HL-60/S4 treated with phorbol 12-myristate 13-acetate at 8.2 ng/mL for 4 days and 3 days (cell line): ENCODE measurements around the gene LYVE1.

Source experiments
- in situ Hi-C: fragments of 300-500 bp; cut with MboI; formaldehyde crosslinking; loops from 2 replicates; pipeline ENCODE4 v1.15.0; 2022; ENCODE audit warnings: low sequenced_read_pairs

The LYVE1 gene

GRCh38 chr11:10594407-10594806, 25.9 kb upstream of the LYVE1 start:
- in situ Hi-C loops = no loop called here

DNA sequence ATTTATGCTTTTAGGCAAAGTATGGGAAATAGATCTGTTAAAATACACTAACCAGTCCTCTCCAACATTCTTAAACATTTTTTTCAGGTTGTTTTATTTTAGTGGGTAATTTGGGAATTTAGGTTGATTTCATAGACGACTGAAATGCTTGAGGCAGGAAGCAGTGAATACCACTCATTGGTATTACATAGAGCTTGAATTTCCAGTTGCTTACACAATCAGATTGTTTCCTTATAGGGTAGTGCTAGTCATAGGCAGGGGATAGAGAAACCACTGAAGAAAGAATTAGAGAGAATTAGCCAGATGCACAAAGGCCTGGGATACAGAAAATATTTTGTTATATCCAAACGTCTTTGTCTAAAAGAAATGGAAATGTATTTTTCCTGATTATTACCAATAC, 23.9 kb upstream of the LYVE1 start:
- in situ Hi-C loops = no loop called here

- in situ Hi-C loops = no loop called here
Measured at GRCh38 chr11:10591741-10592140, 23.3 kb upstream of the LYVE1 start.

GRCh38 chr11:10590218-10590915, 21.9 kb upstream of the LYVE1 start:
- in situ Hi-C loops = no loop called here

GRCh38 chr11:10588904-10589303, 20.4 kb upstream of the LYVE1 start:
- in situ Hi-C loops = no loop called here

DNA sequence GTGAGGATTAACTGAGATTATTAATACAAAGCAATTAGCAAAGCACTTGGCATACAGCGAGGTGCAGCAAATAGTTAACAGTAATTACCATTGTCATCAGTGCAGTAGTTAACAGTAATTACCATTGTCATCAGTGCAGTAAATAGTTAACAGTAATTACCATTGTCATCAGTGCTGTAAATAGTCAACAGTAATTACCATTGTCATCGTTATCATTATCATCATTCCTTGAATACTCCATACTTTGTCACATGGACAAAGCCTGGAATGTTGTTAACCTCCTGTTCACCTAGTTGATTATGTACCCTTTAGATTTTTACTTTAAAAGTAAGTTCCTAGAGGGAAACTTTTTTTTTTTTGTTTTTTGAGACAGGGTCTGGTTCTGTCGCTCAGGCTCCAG, 19.5 kb upstream of the LYVE1 start:
- in situ Hi-C loops = no loop called here

GRCh38 chr11:10587388-10587787, 18.9 kb upstream of the LYVE1 start:
- in situ Hi-C loops = no loop called here

- in situ Hi-C loops = no loop called here
Measured at GRCh38 chr11:10584071-10584501, 15.6 kb upstream of the LYVE1 start.

- in situ Hi-C loops = no loop called here
Measured at GRCh38 chr11:10581481-10582019, 13.1 kb upstream of the LYVE1 start.

DNA sequence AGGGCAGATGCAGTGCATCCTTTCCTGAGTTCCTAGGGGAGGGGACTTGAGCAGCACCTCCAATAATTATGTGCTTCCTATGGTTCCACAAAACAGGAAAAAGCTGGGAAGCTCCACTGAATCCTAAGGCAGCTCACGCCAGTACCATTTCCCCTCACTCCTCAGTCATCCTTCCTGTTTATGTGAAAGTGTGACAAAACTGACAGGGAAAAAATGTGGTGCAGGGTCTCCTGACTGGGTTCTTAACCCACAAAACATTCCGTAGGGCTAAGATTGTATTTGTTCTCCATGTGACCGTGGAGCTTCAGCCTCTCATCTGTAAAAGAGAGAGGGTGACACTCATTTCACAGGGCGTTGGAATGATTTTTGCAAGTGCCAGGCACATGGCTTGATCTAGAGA, 12.2 kb upstream of the LYVE1 start:
- in situ Hi-C loops = no loop called here

- in situ Hi-C loops = no loop called here
Measured at GRCh38 chr11:10579700-10580099, 11.2 kb upstream of the LYVE1 start.

DNA sequence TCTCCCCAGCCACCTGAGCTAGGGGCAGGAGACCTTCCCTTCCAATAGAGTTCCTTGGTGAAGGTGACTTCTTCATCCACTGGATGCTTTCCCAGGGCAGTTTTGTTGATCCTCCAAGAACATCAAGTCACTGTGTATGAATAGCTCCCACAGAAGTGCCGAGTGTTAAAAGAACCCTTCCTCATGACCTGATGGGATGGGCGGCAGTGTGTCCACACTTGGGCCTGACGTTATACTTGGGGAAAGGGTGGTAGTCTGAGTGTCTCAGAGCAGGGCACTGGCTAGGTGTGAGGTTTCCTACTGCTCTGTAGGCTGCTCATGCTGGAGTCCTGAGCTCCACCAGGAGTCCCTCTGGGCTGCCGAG, 7.6 kb upstream of the LYVE1 start:
- in situ Hi-C loops = no loop called here

DNA sequence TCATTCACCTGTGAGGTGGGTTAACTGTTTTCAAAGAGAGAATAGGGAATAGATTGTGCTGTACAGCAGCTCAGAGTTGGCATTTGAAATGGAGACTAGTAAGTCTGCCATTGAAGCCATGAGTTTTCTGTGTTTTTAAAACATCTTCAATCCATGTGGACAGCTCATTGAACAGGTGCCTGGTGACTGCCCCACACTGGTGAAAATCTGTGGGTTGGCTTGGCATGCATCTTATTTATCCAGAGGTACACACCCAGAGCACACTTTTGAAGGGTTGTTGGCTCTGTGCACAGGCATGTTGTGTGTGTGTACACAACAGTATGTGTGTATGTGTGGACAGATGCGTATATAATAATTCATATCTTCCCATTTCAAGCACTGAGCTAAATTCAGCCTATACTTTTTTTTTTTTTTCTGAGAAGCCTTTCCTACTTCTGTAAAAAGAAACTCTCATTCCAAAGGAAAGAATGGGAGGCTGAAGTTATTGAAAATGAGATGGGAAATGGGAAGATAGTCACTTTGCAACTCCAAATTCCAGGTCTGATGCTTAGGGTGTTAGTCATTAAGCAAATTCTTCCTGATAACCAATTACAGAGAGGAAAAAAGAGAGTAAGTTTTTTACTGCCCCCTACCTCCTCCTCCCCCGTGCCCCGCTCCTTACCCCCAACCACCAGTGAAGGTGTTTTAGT, 7.0 kb upstream of the LYVE1 start:
- in situ Hi-C loops = no loop called here

DNA sequence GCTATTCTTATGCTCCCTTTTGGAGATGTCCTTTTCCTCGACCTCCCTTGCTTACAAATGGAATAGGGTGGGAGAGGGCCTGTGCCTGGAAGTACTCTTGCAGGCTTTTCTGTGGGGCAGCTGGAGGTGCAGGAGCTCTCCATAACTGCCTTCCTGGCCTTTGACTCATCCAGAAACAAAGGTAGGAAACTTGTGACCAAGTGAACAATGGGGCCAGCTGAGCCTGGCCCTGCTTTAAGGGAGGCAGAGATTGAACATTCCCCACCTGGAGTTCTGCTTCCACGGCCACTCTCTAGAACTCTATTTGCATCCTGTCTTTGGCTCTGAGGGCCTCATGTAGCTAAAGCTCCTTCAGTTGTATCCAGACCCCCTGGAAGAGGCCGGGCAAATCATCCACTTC, 5.1 kb upstream of the LYVE1 start:
- in situ Hi-C loops = no loop called here

DNA sequence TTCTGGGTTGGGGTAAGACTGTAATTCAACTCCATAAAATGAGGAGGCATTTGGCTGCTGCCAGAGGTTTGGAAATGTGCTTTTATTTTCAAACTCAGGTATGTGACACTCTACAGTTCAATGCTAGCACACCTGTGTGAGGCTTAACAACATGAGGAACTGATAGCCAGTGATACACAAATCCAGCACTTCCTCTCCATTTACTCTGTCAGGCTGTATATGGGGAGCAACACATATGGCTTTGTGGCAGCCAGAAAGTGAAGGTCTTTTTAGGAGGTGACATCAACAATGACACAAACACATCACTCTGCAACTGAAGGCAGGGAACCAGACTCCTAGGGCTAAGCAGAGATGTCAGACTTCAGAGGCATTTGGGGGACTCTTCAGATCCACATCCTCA, 4.6 kb upstream of the LYVE1 start:
- in situ Hi-C loops = no loop called here

DNA sequence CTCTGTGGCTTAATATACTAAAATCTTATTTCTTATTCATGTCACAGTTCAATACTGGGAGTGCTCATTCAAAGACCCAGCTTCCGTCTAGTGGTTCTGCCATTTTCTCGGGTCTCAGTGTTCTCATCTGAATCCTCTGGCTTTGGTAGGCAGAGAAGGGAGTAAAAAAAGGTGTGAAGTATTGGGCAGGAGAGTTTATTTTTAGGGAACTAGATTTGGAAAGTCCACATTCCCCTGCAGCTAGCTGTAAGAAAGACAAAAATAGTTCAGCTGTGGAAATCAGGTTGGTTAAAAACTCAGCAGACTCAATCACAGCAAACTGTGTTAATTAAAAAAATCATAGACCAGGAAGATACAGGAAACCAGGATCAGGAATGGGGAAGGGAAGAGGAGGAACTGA, 4.1 kb upstream of the LYVE1 start:
- in situ Hi-C loops = no loop called here

GRCh38 chr11:10567446-10567845, 1.0 kb downstream of the LYVE1 start:
- in situ Hi-C loops = no loop called here

- in situ Hi-C loops = no loop called here
Measured at GRCh38 chr11:10566257-10566957, 2.1 kb downstream of the LYVE1 start.

DNA sequence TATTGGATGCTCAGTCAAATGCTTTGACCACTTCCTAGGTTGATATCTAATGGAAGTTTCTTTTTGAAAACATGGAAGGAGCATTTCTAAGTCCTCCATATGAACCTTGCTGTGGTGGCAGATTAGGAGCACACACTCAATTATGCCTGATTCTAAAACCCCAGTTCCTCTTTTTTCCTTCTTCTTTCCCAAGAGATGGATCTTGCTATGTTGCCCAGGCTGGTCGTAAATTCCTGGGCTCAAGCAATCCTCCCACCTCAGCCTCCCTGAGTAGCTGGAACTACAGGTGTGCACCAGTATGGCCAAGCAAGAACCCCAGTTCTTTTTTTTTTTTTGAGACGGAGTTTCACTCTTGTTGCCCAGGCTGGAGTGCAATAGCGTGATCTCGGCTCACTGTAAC, 3.0 kb downstream of the LYVE1 start:
- in situ Hi-C loops = no loop called here

DNA sequence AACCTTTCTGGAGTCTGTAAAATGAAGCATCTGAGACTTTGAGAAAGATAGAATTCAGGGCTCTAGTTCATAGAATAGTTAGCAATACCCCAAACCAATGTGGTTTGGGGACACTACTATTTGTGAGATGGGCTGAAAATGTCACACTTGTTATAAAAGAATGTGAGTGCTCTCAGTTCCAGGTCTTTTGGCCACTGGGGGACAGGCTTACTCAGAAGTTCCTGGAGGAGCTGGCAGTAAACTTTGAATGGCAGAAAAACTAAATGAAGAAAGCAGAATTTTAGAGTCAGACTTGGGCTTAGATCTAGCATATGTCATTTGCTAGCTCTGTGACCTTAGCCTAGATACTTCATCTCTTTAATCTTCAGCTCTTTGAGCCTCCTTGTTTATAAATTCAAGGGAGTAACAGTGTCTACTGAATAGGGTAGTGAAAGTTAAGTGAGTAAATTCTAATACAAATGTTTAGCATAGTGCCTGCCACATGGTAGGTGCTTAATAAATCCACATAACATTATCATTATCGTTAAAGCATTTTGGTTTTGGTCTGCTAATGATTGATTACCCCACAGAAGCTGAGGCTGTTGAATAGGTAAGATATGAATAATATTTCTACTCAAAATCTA, 3.7 kb downstream of the LYVE1 start:
- in situ Hi-C loops = no loop called here

DNA sequence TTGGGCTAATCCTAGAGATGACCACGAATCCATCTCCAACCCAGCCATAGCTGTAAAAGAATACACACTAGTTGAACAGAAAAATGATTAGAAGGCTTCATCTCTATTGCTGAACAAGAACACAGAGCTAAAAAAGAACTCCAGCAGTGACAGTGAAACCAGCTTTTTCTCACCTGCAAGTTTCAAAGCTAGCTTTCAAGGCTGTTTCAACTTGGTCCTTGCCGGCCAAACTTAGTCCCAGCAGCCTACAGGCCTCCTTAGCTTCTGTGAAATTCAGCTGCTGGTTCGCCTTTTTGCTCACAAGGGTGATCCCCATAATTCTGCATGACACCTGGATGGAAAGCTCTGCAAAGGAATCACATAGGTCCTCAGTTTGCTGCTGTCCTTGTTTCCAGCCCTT, 4.4 kb downstream of the LYVE1 start:
- in situ Hi-C loops = no loop called here
